ENCODE measurements around the gene FBXO24.
A peak's percentile ranks its signal among the peaks of the same experiment; 100 is the strongest.
"Not testable (repeated sequence)": the region's sequence is repeated elsewhere in the genome, so short reads cannot be mapped to it uniquely, and the experiment has no call there.

The FBXO24 gene

DNA sequence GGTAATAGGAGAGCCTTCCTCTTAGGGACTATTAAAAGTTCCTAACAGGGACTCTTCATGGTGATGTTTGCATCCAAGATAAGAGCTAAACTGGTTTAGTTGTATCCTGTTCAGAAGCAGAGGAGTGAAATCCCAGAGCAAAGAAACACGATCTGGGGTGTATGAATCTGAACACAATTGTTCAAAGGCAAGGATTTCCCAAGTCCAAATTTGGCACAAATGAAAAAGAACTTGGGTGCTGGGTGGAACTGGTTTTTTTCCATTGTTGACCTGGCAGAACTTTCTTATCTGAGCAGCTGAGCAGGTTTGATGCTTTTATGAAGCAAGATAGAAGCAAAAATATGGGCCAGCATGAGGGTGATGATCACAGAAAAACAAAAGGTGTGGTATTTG lies 41.2 kb upstream of the FBXO24 start:
- H3K9me3 ChIP-seq (ENCODE audit: control insufficient read depth in 1 of 2, low read length in 2 of 2) = no peaks in the 10 kb centered on the region
- peak overlapping the region; percentile 62 for H3K27ac ChIP-seq (ENCODE audit: low read depth, low read length)
- H3K4me3 ChIP-seq (ENCODE audit: low read depth in 1 of 2, low read length in 2 of 2) = peak overlapping the region in 1 of 2 donors; percentile 40
- peaks cover 0 to 7% of the 10 kb centered on the region in 2 donors for H3K36me3 ChIP-seq (ENCODE audit: control insufficient read depth in 1 of 2, insufficient read depth in 2 of 2, low read length in 2 of 2)
- H3K9ac ChIP-seq (ENCODE audit: low read depth in 1 of 2, low read length in 2 of 2) = peak overlapping the region; percentile 27 to 48
- peaks cover 57 to 77% of the 10 kb centered on the region in 2 donors for H3K4me1 ChIP-seq (ENCODE audit: control insufficient read depth in 1 of 2, insufficient read depth in 2 of 2, low read length in 2 of 2)
- no peaks in the 10 kb centered on the region for H3K27me3 ChIP-seq (ENCODE audit: control insufficient read depth in 1 of 2, insufficient read depth in 2 of 2, low read length in 2 of 2)

DNA sequence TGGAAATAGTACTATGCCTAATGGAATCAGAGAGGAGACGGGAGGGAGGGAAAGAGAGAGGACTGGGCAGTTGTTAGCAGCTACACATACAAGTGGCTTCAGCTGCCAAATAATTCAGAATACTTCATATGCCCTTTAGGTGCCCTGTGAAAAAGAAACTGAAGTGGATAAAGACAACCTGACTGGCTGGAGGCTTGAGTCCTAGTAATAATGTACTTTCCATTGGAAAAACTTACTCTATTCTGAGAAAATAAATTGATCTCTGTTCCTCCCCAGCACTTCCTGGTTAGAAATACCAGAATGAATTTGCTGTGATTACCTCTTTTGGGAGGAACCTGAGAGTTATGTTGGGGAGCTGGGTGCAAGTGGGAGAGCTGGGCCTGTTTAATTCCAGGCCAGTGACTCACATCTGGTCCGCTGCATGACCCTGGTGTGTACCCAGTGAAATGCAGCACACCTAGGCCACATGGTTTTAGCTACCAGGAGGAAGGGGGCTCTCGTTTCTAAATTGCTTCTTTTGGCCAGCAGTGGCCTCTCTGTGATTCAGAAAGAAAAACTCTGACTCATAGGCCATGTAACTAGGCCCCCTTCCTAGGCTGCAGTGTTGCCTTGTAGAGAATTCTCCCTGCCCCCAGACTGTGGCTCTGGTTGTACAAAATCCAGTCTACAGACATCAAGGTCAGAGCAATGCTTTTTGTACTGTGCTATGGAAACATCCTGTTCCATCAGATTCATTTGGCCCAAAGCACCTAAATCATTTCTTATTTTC lies 40.6 kb upstream of the FBXO24 start:
- H3K9me3 ChIP-seq (ENCODE audit: control insufficient read depth in 1 of 2, low read length in 2 of 2) = no peaks in the 10 kb centered on the region
- H3K27ac ChIP-seq (ENCODE audit: low read depth, low read length) = peak overlapping the region; percentile 62
- peaks cover 51 to 71% of the 10 kb centered on the region in 2 donors for H3K4me1 ChIP-seq (ENCODE audit: control insufficient read depth in 1 of 2, insufficient read depth in 2 of 2, low read length in 2 of 2)
- peak overlapping the region; percentile 27 to 48 for H3K9ac ChIP-seq (ENCODE audit: low read depth in 1 of 2, low read length in 2 of 2)
- H3K27me3 ChIP-seq (ENCODE audit: control insufficient read depth in 1 of 2, insufficient read depth in 2 of 2, low read length in 2 of 2) = no peaks in the 10 kb centered on the region
- H3K4me3 ChIP-seq (ENCODE audit: low read depth in 1 of 2, low read length in 2 of 2) = peak overlapping the region; percentile 19 to 40
- peaks cover 3 to 11% of the 10 kb centered on the region in 2 donors for H3K36me3 ChIP-seq (ENCODE audit: control insufficient read depth in 1 of 2, insufficient read depth in 2 of 2, low read length in 2 of 2)

DNA sequence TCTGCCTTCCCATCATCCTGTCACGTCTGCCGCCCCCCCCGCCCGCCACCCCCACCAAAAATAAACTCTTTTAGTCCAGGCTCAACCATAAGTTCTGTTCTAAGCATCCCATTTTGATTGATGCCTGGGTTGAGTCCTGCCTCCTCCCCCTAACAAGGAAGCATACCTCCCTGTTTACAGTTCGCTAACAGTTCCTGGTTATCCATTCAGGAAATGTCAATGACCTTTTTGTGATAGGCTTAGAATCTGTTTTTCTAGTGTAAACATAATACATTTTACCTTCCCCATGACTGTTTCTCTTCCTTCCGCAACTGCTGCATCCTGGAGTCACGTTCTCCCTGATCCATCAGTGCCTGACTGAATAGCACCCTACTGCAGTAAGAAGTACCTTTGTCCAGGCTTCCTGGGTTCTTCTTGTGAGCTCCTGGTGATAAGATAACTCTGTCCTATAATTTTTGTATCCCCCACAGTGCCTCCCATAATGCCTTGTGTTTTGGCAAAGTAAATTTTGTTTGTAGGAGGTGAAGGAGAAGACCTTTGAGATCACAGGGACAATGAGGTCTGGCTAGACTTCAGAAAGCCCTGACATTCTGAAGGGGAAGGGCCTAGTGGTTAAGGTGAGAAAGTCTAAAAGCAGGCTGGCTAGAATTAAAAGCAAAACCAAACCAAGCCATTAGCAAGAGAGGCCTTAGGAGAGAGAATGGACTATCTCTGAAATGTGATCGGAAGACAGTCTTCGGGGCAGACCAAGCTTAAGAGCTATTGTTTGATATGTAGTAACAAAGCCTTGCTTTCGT lies 39.8 kb upstream of the FBXO24 start:
- no peaks in the 10 kb centered on the region for H3K27me3 ChIP-seq (ENCODE audit: control insufficient read depth in 1 of 2, insufficient read depth in 2 of 2, low read length in 2 of 2)
- peaks cover 46 to 65% of the 10 kb centered on the region in 2 donors for H3K4me1 ChIP-seq (ENCODE audit: control insufficient read depth in 1 of 2, insufficient read depth in 2 of 2, low read length in 2 of 2)
- H3K27ac ChIP-seq (ENCODE audit: low read depth, low read length) = peak overlapping the region; percentile 62
- peak overlapping the region; percentile 30 to 33 for H3K9ac ChIP-seq (ENCODE audit: low read depth in 1 of 2, low read length in 2 of 2)
- peaks cover 4 to 13% of the 10 kb centered on the region in 2 donors for H3K36me3 ChIP-seq (ENCODE audit: control insufficient read depth in 1 of 2, insufficient read depth in 2 of 2, low read length in 2 of 2)
- H3K9me3 ChIP-seq (ENCODE audit: control insufficient read depth in 1 of 2, low read length in 2 of 2) = no peaks in the 10 kb centered on the region
- H3K4me3 ChIP-seq (ENCODE audit: low read depth in 1 of 2, low read length in 2 of 2) = peak overlapping the region; percentile 40

DNA sequence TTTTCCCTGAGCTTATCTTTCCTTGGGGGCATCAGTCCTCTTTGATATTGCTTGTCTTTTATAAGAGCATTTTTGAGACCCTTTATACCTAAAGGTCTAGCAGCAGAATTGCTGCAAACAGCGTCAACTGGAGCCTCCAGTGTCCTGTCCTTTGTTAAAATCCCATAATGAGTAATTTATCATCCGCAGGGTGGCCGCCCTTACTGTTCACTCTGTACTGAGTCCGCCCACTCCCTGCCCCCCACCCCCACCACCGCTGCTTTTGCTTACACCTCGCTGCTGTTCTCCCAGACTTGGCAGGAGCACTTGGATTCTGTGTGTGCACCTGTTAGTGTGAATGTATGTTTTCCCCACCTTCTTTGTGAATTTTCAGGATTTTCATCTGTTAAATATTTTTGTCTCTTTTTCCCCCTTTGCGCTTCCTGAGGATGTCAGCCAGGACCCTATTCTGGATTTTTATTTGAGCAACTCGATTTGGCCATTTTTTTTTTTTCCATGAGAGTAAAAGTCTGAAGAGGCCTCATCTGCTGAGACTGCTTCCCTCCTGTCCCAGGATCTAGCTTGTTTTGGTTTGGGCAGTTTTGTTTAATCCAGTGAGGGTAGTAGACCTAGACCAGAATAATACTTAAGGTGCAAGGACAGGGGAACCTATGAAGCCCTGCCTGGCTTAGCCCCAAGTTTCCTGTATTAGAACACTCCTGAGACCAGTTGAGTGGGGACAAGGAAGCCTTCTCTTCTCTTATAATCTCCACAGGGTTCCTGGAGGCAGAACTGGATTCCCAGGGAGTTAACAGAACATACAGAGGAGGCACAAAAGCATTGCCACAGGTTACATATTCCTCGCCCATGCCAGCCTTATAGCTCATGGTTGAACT lies 39.0 kb upstream of the FBXO24 start:
- H3K4me3 ChIP-seq (ENCODE audit: low read depth in 1 of 2, low read length in 2 of 2) = peak overlapping the region; percentile 40
- H3K9ac ChIP-seq (ENCODE audit: low read depth in 1 of 2, low read length in 2 of 2) = peak overlapping the region; percentile 30 to 33
- no peaks in the 10 kb centered on the region for H3K27me3 ChIP-seq (ENCODE audit: control insufficient read depth in 1 of 2, insufficient read depth in 2 of 2, low read length in 2 of 2)
- H3K36me3 ChIP-seq (ENCODE audit: control insufficient read depth in 1 of 2, insufficient read depth in 2 of 2, low read length in 2 of 2) = peaks cover 5 to 13% of the 10 kb centered on the region in 2 donors
- H3K4me1 ChIP-seq (ENCODE audit: control insufficient read depth in 1 of 2, insufficient read depth in 2 of 2, low read length in 2 of 2) = peaks cover 45 to 57% of the 10 kb centered on the region in 2 donors
- H3K27ac ChIP-seq (ENCODE audit: low read depth, low read length) = peak overlapping the region; percentile 62
- no peaks in the 10 kb centered on the region for H3K9me3 ChIP-seq (ENCODE audit: control insufficient read depth in 1 of 2, low read length in 2 of 2)

DNA sequence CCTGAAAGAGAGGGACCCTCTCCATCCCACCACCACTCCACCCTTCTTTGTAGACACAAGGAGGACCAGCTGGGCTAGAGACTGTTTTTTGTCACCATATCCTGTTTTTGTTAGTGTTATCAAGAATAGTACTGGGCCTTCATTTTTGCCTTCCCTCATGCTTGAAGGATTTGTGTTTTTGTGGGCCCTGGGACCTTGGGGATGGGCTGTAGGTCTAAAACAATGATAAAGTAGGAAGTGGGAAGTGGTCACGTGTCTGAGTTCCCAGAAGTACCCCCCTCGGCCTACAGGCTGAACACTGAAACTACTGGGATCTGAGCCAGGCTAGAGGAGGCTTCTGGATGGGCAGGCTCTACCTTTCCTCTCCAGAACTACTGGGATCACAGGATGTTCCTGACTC lies 38.3 kb upstream of the FBXO24 start:
- H3K4me1 ChIP-seq (ENCODE audit: control insufficient read depth in 1 of 2, insufficient read depth in 2 of 2, low read length in 2 of 2) = peaks cover 40 to 50% of the 10 kb centered on the region in 2 donors
- peak overlapping the region; percentile 62 for H3K27ac ChIP-seq (ENCODE audit: low read depth, low read length)

DNA sequence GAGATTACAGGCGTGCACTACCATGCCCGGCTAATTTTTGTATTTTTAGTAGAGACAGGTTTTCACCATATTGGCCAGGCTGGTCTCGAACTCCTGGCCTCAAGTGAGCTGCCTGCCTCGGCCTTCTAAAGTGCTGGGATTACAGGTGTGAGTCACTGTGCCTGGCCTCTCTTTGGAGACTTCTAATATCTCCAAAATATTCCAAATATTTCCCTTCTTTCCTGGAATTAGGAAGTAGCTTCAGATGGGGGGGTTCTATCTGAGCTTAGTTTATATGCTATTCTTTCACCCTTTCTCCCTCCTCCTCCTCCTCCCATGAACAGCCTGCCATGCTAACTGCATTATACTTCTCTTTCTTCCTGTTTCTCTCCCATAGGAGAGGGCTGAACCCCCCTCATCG lies 37.7 kb upstream of the FBXO24 start:
- H3K27me3 ChIP-seq (ENCODE audit: control insufficient read depth in 1 of 2, insufficient read depth in 2 of 2, low read length in 2 of 2); H3K4me3 ChIP-seq (ENCODE audit: low read depth in 1 of 2, low read length in 2 of 2); H3K9ac ChIP-seq (ENCODE audit: low read depth in 1 of 2, low read length in 2 of 2); H3K27ac ChIP-seq (ENCODE audit: low read depth, low read length); H3K9me3 ChIP-seq (ENCODE audit: control insufficient read depth in 1 of 2, low read length in 2 of 2): not testable (repeated sequence)
- Histone ChIP-seq H3K4me1 (ENCODE audit: control insufficient read depth in 1 of 2, insufficient read depth in 2 of 2, low read length in 2 of 2) (peaks cover 40 to 47% of the 10 kb centered on the region in 2 donors), H3K36me3 (ENCODE audit: control insufficient read depth in 1 of 2, insufficient read depth in 2 of 2, low read length in 2 of 2) (peaks cover 12 to 25% of the 10 kb centered on the region in 2 donors)

More for the DNA sequence above, 38.3 kb upstream of the FBXO24 start:
- Histone ChIP-seq H3K9me3 (ENCODE audit: control insufficient read depth in 1 of 2, low read length in 2 of 2) (no peaks in the 10 kb centered on the region), H3K36me3 (ENCODE audit: control insufficient read depth in 1 of 2, insufficient read depth in 2 of 2, low read length in 2 of 2) (peaks cover 9 to 20% of the 10 kb centered on the region in 2 donors), H3K4me3 (ENCODE audit: low read depth in 1 of 2, low read length in 2 of 2) (peak overlapping the region in 1 of 2 donors; percentile 40), H3K9ac (ENCODE audit: low read depth in 1 of 2, low read length in 2 of 2) (peak overlapping the region in 1 of 2 donors; percentile 30), H3K27me3 (ENCODE audit: control insufficient read depth in 1 of 2, insufficient read depth in 2 of 2, low read length in 2 of 2) (no peaks in the 10 kb centered on the region)

DNA sequence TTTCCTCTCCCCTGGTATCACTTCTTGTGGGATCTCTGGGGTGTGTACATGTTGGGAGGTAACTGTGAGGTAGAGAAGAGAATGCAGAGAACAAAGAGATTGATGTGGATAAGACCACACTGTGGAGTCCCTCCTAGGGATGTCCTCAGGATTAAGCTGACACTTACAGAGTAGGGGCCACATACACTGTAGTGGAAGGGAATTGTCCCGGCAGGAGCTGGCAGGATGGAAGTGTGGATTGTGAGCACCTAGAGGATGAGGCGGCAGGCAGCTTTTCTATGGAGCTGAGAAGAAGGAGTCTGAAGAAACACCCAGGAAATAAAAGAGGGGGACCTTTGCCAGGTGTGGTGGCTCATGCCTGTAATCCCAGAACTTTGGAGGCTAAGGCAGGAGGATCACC lies 33.6 kb upstream of the FBXO24 start:
- no peak overlapping the region for H3K9ac ChIP-seq (ENCODE audit: low read depth in 1 of 2, low read length in 2 of 2)
- no peaks in the 10 kb centered on the region for H3K9me3 ChIP-seq (ENCODE audit: control insufficient read depth in 1 of 2, low read length in 2 of 2)
- no peak overlapping the region for H3K27ac ChIP-seq (ENCODE audit: low read depth, low read length)
- no peak overlapping the region for H3K4me3 ChIP-seq (ENCODE audit: low read depth in 1 of 2, low read length in 2 of 2)
- no peaks in the 10 kb centered on the region for H3K27me3 ChIP-seq (ENCODE audit: control insufficient read depth in 1 of 2, insufficient read depth in 2 of 2, low read length in 2 of 2)
- H3K36me3 ChIP-seq (ENCODE audit: control insufficient read depth in 1 of 2, insufficient read depth in 2 of 2, low read length in 2 of 2) = peaks cover 33 to 50% of the 10 kb centered on the region in 2 donors
- peaks cover 5 to 7% of the 10 kb centered on the region in 2 donors for H3K4me1 ChIP-seq (ENCODE audit: control insufficient read depth in 1 of 2, insufficient read depth in 2 of 2, low read length in 2 of 2)

DNA sequence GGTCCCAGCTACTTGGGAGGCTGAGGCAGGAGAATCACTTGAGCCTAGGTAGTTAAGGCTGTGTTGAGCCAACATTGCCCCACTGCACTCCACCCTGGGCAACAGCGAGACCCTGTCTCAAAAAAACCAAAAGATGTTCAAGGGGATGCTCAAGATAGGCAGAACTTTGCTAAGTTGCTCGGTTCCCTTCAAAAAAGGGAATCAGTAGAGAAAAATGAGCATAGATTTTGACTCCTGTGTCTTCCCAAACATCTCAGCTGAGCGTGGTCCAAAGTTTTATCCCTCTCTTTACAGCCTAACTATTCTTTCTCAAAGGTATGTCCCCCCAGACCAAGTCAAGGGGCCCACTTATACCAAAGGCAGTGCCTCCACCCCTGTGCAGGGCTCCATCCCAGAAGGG lies 33.1 kb upstream of the FBXO24 start:
- no peak overlapping the region for H3K4me3 ChIP-seq (ENCODE audit: low read depth in 1 of 2, low read length in 2 of 2)
- peaks cover 33 to 50% of the 10 kb centered on the region in 2 donors for H3K36me3 ChIP-seq (ENCODE audit: control insufficient read depth in 1 of 2, insufficient read depth in 2 of 2, low read length in 2 of 2)
- no peaks in the 10 kb centered on the region for H3K27me3 ChIP-seq (ENCODE audit: control insufficient read depth in 1 of 2, insufficient read depth in 2 of 2, low read length in 2 of 2)
- H3K9me3 ChIP-seq (ENCODE audit: control insufficient read depth in 1 of 2, low read length in 2 of 2) = no peaks in the 10 kb centered on the region
- H3K4me1 ChIP-seq (ENCODE audit: control insufficient read depth in 1 of 2, insufficient read depth in 2 of 2, low read length in 2 of 2) = peaks cover 0 to 2% of the 10 kb centered on the region in 2 donors
- H3K9ac ChIP-seq (ENCODE audit: low read depth in 1 of 2, low read length in 2 of 2) = no peak overlapping the region
- H3K27ac ChIP-seq (ENCODE audit: low read depth, low read length) = no peak overlapping the region

DNA sequence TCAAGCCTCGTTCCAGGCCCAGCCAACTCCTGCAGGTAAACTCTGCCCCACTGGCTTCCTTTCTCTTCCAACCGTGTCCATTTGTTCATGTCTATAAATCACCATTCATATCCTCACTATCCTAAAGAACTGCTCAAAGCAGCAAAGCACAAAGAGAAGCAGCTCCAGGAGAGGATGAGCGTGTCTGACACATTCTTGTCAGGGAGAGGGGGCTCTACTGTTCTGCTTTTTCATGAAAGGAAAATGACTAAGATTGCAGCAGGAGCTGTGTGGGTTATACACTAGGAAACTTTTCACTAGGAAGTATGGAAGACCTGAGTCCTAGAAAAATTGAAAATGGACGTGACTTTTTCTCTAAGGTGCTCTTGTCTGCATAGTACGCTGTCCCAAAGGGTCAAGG lies 30.4 kb upstream of the FBXO24 start:
- H3K36me3 ChIP-seq (ENCODE audit: control insufficient read depth in 1 of 2, insufficient read depth in 2 of 2, low read length in 2 of 2) = peaks cover 29 to 51% of the 10 kb centered on the region in 2 donors
- H3K27me3 ChIP-seq (ENCODE audit: control insufficient read depth in 1 of 2, insufficient read depth in 2 of 2, low read length in 2 of 2) = no peaks in the 10 kb centered on the region
- H3K27ac ChIP-seq (ENCODE audit: low read depth, low read length) = no peak overlapping the region

More for the DNA sequence above, 30.4 kb upstream of the FBXO24 start:
- Histone ChIP-seq H3K9ac (ENCODE audit: low read depth in 1 of 2, low read length in 2 of 2) (no peak overlapping the region), H3K9me3 (ENCODE audit: control insufficient read depth in 1 of 2, low read length in 2 of 2) (no peaks in the 10 kb centered on the region), H3K4me1 (ENCODE audit: control insufficient read depth in 1 of 2, insufficient read depth in 2 of 2, low read length in 2 of 2) (peaks cover 0 to 4% of the 10 kb centered on the region in 2 donors), H3K4me3 (ENCODE audit: low read depth in 1 of 2, low read length in 2 of 2) (no peak overlapping the region)
